DMS153 treated with DMSO at 0.1 percent for 48 hours (cell line): ENCODE results near the gene CD226.
A peak's percentile ranks its signal among the peaks of the same experiment; 100 is the strongest.
"Not testable (repeated sequence)": the region's sequence is repeated elsewhere in the genome, so short reads cannot be mapped to it uniquely, and the experiment has no call there.

Experiments used
- DNase-seq: peaks from one replicate; lab custom pipeline; 2025; ENCODE audit not compliant: unreplicated experiment; lab: John Stamatoyannopoulos, UW

Gene CD226

GRCh38 chr18:69874058-69874457, 73.6 kb downstream of the CD226 start:
- DNase-seq: no peak

GRCh38 chr18:69872661-69873060, 75.0 kb downstream of the CD226 start:
- DNase-seq: no peak

DNA sequence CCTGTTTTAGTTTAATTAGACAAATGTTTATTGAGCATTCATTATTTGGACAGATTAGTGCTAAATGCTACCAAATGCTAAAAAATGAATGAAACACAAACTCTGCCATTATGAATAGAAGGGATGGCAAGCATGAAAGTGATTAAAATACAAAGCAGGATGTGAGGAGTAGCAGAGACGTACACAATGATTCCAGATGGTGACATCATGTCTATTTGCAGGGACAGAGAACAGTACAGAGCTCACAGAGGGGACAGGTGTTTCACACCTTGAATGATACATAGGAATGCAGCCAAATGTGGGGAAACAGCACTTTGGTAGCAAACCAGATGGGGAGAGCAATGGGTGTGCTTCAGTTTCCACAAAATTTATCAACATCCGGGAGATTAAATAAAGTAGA, 76.3 kb downstream of the CD226 start:
- DNase-seq: no peak

GRCh38 chr18:69870736-69871135, 76.9 kb downstream of the CD226 start:
- no peak for DNase-seq

DNA sequence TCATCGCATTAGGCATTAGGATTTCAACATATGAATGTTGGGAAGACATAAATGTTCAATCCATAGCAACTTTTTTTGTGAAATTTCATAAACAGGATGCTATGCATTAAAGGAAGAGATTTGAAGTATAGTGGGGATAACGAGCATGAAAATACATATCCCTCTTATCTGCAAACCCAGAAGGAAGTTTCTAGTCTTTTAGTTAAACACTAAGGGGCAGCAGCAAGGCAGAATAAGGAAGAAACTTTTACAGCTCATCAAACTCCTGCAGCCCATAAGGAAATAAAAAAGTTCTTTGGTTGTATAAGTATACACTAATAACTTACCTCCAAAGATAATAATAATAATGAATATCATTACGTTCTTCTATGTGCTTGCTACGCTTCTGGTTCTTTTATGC, 81.5 kb downstream of the CD226 start:
- DNase-seq: no peak

DNA sequence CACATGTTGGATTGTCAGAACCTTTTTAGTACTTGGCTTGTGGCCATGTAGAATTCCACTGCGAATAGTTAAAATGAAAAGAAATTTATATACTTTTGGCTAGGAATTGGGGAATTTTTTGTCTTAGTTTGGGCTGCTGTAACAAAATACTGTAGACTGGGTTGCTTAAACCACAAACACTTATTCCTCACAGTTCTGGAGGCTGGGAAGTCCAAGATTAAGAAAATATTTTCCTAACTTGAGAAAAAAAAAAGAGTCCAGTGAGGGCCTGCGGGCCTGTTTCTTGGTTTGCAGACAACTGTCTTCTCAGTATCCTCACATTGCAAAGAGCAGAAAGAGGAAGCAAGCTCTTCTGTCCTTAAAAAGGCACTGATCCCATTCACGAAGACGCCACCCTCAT, 81.9 kb downstream of the CD226 start:
- no peak for DNase-seq

DNA sequence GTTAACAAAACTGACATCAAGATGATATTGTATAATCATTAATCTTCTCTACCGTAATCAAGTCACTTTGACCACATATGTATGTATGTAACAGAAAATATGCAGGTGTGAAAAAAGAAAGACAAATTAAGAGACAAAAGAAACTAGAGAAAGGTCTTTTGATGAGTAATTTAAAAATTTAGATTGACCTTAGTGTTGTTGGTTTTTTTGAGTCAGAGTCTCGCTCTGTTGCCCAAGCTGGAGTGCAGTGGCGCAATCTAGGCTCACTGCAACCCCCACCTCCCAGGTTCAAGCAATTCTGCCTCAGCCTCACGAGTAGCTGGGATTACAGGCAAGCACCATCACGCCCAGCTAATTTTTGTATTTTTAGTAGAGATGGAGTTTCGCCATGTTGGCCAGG, 82.9 kb downstream of the CD226 start:
- DNase-seq: not testable (repeated sequence)

DNA sequence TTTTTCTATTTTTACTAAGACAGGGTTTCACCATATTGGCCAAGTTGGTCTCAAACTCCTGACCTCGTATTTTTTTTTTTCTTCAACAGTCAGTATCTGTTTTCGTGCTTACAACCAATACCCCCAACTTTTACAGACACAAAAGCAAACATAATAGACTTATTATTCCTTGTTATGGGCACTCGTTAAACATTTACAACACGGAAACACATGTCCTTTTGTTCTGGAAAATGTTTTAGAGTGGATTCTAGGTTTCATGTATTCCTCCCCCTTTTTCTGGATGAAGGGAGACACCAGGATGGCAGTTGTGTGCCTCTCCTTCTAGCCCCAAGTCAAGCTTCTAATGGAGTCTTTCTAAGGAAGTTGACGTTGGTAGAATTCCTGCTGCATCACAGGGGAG, 88.8 kb downstream of the CD226 start:
- no peak for DNase-seq

DNA sequence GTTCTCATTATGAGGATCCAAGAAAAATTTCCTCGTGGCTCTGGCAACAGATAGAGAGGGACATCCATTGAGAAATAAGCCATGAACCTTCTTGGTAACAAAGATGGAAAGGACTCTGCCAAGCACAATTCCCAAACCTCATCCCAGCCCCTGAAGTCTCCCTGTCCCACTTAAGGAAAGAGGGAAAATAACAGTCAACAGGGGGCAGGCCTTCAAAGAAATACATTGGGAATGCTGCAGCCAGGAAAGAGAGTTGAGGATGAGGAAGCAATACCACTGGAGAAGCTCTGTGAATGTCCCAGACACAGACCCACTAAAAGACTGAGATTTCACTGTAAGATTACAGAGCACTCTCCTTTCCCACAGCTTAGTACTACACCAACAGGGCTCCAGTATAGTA, 93.2 kb downstream of the CD226 start:
- DNase-seq: no peak

GRCh38 chr18:69853051-69853450, 94.6 kb downstream of the CD226 start:
- DNase-seq: no peak

DNA sequence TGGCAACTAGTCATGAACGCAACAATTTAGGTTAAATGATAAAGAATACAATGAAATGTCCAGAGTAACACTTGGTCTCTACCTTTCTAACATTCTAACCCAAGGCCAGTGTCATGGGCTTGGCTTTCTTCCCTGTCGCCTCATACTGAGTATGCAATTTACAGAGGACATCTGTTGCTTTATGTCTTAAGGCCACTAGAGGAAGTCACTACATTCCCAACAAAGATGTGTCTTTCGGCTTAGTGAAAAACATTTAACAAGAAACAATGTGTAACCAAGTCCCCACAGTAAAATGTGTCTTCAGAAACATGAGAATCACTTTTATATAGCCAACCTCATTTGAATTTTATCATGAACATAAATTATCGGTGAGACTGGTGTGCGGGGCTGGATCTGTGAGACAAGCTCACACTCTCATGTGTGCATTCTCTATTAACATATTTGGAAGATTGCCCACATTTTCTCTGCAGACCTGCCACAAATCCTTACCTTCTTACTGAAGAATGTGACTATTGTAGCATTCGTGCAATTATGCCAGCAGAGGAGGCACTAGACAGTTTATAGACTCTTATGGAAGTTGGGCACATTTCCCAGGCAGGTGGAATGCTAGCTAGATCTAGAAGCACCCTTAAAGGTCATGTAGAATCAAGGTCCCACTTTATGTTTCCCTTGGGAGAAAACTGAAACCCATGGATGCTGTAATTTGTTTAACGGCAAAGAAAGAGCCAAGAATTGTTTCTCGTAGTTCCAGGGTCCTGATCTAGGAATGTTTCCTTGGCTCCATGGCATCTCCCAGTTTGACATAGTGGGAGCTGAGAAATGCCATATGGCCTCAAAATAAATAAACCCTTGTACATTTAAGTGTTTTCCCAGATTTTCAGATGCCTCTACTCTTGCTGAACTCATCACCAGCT, 101.8 kb downstream of the CD226 start:
- DNase-seq: peak; percentile 54

- no peak for DNase-seq
Measured at GRCh38 chr18:69844656-69845055, 103.0 kb downstream of the CD226 start.

- DNase-seq: no peak
Measured at GRCh38 chr18:69843015-69843414, 104.7 kb downstream of the CD226 start.

- DNase-seq: no peak
Measured at GRCh38 chr18:69841117-69841516, 106.6 kb downstream of the CD226 start.

- DNase-seq: no peak
Measured at GRCh38 chr18:69840445-69840844, 107.2 kb downstream of the CD226 start.

DNA sequence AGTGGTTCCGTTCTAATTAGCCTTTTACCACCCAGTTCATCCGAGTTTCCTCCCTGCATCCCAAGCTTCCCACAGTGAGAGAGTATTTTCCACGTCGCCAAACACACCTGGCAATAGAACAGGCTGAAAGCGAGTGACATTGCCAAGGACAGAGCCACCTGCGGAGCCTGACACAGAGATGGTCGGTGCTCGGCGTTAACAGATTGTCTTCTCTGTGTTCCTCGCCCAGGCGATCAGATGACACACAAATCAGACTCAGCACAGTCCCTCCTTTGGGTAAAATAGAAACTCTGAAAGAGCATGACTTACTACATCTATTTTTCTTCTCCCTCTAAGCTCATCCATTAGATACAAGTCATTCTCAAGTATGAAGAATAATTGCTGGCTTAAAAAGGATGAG, 107.7 kb downstream of the CD226 start:
- no peak for DNase-seq

- no peak for DNase-seq
Measured at GRCh38 chr18:69839497-69839896, 108.2 kb downstream of the CD226 start.

DNA sequence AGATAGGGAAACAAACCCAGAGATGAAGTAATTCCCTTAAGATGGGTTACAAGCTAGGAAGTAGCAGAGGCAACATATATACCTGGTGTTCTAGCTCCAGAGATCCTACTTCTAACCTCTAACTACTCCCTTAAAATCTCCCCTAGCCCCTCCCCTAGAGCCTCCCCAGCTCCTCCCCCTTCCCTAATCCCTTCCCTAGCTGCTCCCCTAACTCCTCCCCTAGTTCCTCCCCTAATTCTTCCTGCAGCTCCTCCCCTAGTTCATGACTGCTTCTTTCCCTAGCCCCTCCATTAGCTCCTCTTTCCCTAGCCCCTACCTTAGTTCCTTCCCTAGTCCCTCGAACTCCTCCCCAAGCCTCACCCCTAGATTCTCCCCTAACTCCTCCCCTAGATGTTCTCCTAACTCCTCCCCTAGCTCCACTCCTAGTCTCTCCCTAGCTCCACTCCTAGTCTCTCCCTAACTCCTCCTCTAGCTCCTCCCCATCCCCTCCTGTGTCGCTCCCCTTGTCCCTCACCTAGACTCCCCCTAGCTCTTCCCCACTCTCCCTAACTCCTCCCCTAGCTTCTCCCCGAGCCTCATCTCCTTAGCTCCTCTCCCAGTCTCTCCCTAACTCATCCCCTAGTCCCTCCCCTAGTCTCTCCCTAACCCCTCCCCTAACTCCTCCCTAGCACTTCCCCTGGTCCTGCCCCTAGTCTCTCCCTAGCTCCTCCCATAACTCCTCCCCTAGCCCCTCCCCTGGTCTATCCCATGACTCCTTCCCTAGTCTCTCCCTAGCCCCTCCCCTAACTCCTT, 108.9 kb downstream of the CD226 start:
- no peak for DNase-seq

DNA sequence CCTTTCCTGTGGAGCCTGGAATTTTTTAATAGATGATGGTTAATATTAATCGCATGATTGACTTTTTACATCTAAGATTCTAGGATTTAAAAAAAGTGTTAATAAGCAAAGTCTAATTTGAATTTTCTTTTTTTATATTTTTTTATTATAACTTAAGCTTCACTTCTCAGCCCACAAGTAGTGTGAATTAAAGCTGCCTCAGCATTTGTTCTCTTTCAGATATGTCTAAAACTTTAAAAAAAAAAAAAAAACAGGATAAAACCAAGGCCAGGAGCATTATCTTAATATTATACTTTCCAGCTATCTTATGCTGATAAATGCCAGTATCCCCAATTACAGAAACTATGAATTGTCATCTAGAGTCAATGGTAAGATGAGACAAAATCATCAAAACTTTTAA, 109.7 kb downstream of the CD226 start:
- DNase-seq: no peak

DNA sequence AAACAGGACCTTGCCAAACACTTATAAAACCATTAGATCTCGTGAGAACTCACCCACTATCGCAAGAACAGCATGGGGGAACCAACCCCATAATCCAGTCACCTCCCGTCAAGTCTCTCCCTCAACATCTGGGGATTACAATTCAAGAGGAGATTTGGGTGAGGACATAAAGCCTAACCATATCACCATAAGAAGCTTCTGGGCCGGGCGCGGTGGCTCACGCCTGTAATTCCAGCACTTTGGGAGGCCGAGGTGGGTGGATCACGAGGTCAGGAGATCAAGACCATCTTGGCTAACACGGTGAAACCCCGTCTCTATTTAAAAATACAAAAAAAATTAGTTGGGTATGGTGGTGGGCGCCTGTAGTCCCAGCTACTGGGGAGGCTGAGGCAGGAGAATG, 112.7 kb downstream of the CD226 start:
- DNase-seq: not testable (repeated sequence)

- no peak for DNase-seq
Measured at GRCh38 chr18:69830189-69830588, 117.5 kb downstream of the CD226 start.

DNA sequence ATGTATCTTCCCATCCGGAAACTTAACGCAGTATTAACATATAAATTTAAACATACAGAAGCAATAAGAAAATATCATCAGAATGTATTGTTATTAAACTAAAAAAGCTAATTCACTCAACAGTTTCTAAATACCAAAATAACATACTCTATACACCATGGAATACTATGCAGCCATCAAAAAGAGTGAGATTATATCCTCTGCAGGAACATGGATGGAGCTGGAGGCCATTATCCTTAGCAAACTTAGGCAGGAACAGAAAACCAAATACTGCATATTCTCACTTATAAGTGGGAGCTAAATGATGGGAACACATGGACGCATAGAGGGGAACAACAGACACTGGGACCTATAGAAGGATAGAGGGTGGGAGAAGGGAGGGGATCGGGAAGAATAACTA, 127.1 kb downstream of the CD226 start:
- DNase-seq: no peak
